Measurements from ENCODE around the gene C16orf92. TPM values are rescaled to one million over a fixed set of nuclear protein-coding genes. Genes with fewer than 3 reads are reported as not detected.

The C16orf92 gene
- total and polyA plus RNA-seq, 2 of the 13 experiments (the other 11 are each of a cell fraction or from before 2014, with no cell fraction given): not detected

DNA sequence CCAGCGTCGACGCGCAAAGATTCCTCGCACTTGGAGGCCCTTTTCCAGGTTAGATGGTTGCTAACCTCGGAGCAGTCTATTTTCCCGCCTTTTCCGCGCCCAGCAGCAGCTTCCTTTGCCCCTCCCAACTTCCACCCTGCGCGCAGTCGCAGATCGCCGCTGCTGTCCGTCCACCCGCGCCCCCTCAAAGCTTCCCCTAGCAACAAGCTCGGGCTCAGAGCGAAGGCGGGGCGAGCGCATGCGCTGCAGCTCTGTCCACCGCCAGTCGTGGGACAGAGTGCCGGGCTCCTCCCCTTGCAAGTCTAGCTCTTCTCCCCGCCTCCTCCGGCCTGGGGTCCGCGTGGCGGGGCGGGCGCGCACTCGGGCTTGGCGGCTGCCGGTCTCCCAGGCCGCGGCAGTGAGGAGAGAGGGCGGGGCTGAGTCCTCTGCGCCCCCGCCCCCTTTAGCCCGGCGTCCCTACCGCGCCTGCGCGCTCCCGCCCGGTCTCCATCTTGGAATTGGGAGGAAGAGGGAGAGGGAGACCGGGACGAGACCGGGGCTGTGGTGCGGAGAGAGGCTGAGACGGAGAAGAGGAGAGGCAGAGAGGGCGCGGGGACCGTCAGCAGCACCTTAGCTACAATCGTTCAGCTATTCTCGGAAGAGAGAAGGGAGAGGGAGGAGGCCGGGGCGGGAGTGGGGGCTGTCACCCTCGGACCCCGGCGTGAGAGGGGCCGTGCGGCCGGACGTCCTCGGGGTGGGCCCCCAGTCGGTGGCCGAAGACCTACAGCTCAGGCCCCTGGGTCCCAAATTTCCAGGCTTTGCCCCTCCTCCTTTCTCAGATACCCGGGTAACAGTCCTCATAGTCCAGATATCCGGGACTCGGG, 49.4 kb upstream of the C16orf92 start, which contains the start of gene TAOK2 (continued):
- TF ChIP-seq, protein P1, sequence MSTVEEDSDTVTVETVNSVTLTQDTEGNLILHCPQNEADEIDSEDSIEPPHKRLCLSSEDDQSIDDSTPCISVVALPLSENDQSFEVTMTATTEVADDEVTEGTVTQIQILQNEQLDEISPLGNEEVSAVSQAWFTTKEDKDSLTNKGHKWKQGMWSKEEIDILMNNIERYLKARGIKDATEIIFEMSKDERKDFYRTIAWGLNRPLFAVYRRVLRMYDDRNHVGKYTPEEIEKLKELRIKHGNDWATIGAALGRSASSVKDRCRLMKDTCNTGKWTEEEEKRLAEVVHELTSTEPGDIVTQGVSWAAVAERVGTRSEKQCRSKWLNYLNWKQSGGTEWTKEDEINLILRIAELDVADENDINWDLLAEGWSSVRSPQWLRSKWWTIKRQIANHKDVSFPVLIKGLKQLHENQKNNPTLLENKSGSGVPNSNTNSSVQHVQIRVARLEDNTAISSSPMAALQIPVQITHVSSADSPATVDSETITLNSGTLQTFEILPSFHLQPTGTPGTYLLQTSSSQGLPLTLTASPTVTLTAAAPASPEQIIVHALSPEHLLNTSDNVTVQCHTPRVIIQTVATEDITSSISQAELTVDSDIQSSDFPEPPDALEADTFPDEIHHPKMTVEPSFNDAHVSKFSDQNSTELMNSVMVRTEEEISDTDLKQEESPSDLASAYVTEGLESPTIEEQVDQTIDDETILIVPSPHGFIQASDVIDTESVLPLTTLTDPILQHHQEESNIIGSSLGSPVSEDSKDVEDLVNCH (CRISPR knock-in tag; IDR thresholded peaks at IDR 0.05): peak; percentile 71; the same call in 1 of the 2 replicates
- TF ChIP-seq ZMAT3 (CRISPR knock-in tag; conservative IDR thresholded peaks at IDR 0.05) (peak; percentile 98), FLYWCH1 (CRISPR knock-in tag; IDR thresholded peaks at IDR 0.05) (peak; percentile 73; the same call in 1 of the 2 replicates), ZNF607 (CRISPR knock-in tag; IDR thresholded peaks at IDR 0.05; ENCODE audit: borderline replicate concordance) (peak; percentile 90; the same call in 1 of the 2 replicates), STAG1 (CRISPR knock-in tag; IDR thresholded peaks at IDR 0.05) (peak; percentile 32), SRSF9 (IDR thresholded peaks at IDR 0.05; ENCODE audit: borderline replicate concordance, insufficient read depth, low read depth, low read length, poor library complexity, severe bottlenecking) (no peak), MXD4 (CRISPR knock-in tag; IDR thresholded peaks at IDR 0.05) (peak; percentile 90), TBX2 (CRISPR knock-in tag; IDR thresholded peaks at IDR 0.05; ENCODE audit: borderline replicate concordance) (peak; percentile 84), ZNF256 (CRISPR knock-in tag; conservative IDR thresholded peaks at IDR 0.05) (peak; percentile 89), ZNF891 (CRISPR knock-in tag; IDR thresholded peaks at IDR 0.05) (peak; percentile 89; the same call in 1 of the 2 replicates), HES4 (CRISPR knock-in tag; IDR thresholded peaks at IDR 0.05; ENCODE audit: borderline replicate concordance) (no peak), ZNF468 (CRISPR knock-in tag; IDR thresholded peaks at IDR 0.05) (no peak), MTA3 (CRISPR knock-in tag; IDR thresholded peaks at IDR 0.05) (no peak), NFYB (CRISPR knock-in tag; IDR thresholded peaks at IDR 0.05) (peak; percentile 67), ZNF101 (CRISPR knock-in tag; IDR thresholded peaks at IDR 0.05; ENCODE audit: borderline replicate concordance, low read depth) (no peak), ZNF761 (CRISPR knock-in tag; conservative IDR thresholded peaks at IDR 0.05) (peak; percentile 69)
- TF ChIP-seq, protein P2, sequence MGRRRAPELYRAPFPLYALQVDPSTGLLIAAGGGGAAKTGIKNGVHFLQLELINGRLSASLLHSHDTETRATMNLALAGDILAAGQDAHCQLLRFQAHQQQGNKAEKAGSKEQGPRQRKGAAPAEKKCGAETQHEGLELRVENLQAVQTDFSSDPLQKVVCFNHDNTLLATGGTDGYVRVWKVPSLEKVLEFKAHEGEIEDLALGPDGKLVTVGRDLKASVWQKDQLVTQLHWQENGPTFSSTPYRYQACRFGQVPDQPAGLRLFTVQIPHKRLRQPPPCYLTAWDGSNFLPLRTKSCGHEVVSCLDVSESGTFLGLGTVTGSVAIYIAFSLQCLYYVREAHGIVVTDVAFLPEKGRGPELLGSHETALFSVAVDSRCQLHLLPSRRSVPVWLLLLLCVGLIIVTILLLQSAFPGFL (CRISPR knock-in tag; IDR thresholded peaks at IDR 0.05): no peak
- TF ChIP-seq, protein P3, sequence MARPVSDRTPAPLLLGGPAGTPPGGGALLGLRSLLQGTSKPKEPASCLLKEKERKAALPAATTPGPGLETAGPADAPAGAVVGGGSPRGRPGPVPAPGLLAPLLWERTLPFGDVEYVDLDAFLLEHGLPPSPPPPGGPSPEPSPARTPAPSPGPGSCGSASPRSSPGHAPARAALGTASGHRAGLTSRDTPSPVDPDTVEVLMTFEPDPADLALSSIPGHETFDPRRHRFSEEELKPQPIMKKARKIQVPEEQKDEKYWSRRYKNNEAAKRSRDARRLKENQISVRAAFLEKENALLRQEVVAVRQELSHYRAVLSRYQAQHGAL (CRISPR knock-in tag; IDR thresholded peaks at IDR 0.05; ENCODE audit: not compliant biosample characterization): no peak
- TF ChIP-seq, protein P4, sequence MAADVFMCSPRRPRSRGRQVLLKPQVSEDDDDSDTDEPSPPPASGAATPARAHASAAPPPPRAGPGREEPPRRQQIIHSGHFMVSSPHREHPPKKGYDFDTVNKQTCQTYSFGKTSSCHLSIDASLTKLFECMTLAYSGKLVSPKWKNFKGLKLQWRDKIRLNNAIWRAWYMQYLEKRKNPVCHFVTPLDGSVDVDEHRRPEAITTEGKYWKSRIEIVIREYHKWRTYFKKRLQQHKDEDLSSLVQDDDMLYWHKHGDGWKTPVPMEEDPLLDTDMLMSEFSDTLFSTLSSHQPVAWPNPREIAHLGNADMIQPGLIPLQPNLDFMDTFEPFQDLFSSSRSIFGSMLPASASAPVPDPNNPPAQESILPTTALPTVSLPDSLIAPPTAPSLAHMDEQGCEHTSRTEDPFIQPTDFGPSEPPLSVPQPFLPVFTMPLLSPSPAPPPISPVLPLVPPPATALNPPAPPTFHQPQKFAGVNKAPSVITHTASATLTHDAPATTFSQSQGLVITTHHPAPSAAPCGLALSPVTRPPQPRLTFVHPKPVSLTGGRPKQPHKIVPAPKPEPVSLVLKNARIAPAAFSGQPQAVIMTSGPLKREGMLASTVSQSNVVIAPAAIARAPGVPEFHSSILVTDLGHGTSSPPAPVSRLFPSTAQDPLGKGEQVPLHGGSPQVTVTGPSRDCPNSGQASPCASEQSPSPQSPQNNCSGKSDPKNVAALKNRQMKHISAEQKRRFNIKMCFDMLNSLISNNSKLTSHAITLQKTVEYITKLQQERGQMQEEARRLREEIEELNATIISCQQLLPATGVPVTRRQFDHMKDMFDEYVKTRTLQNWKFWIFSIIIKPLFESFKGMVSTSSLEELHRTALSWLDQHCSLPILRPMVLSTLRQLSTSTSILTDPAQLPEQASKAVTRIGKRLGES (CRISPR knock-in tag; IDR thresholded peaks at IDR 0.05; ENCODE audit: borderline replicate concordance): peak; percentile 87; the same call in 1 of the 2 replicates
- TF ChIP-seq, protein P5, sequence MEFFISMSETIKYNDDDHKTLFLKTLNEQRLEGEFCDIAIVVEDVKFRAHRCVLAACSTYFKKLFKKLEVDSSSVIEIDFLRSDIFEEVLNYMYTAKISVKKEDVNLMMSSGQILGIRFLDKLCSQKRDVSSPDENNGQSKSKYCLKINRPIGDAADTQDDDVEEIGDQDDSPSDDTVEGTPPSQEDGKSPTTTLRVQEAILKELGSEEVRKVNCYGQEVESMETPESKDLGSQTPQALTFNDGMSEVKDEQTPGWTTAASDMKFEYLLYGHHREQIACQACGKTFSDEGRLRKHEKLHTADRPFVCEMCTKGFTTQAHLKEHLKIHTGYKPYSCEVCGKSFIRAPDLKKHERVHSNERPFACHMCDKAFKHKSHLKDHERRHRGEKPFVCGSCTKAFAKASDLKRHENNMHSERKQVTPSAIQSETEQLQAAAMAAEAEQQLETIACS (CRISPR knock-in tag; IDR thresholded peaks at IDR 0.05): peak; percentile 84
